Skeletal muscle cell (primary cell): ENCODE measurements around the gene SNX20.

Experiments used
- DNase-seq: peaks from one replicate; pipeline ENCODE4 v3.0.0-alpha.2; 2010; ENCODE audit warnings: low read depth
- H3K4me3 ChIP-seq: 2 replicates; pipeline ENCODE4 v1.5.1; 2011; ENCODE audit warnings: low read depth, mild to moderate bottlenecking, control low read depth, low read length, moderate library complexity

SNX20 gene

GRCh38 chr16:50666658-50667496 is 14.2 kb downstream of the SNX20 start:
- no peak for DNase-seq
- no peak overlapping the region for H3K4me3 ChIP-seq

- H3K4me3 ChIP-seq = peak overlapping the region; percentile 49
- DNase-seq = peak; percentile 11
Observed at GRCh38 chr16:50665128-50665878, 15.8 kb downstream of the SNX20 start.

GRCh38 chr16:50664270-50664669 is 16.8 kb downstream of the SNX20 start:
- DNase-seq = no peak
- no peak overlapping the region for H3K4me3 ChIP-seq

- no peak for DNase-seq
- H3K4me3 ChIP-seq = no peak overlapping the region
Observed at GRCh38 chr16:50662306-50662940, 18.7 kb downstream of the SNX20 start.

GRCh38 chr16:50659806-50660205 is 21.3 kb downstream of the SNX20 start:
- no peak overlapping the region for H3K4me3 ChIP-seq
- no peak for DNase-seq

GRCh38 chr16:50657241-50657640 is 23.9 kb downstream of the SNX20 start:
- no peak for DNase-seq
- H3K4me3 ChIP-seq = no peak overlapping the region

- H3K4me3 ChIP-seq = no peak overlapping the region
- no peak for DNase-seq
Observed at GRCh38 chr16:50655558-50656055, 25.5 kb downstream of the SNX20 start.

- H3K4me3 ChIP-seq = no peak overlapping the region
- no peak for DNase-seq
Observed at GRCh38 chr16:50653633-50654519, 27.2 kb downstream of the SNX20 start.

GRCh38 chr16:50652836-50653425 is 28.2 kb downstream of the SNX20 start:
- DNase-seq = no peak
- no peak overlapping the region for H3K4me3 ChIP-seq

GRCh38 chr16:50651835-50652438 is 29.2 kb downstream of the SNX20 start:
- H3K4me3 ChIP-seq = no peak overlapping the region
- no peak for DNase-seq

GRCh38 chr16:50646345-50646744 is 34.8 kb downstream of the SNX20 start:
- H3K4me3 ChIP-seq = no peak overlapping the region
- DNase-seq = no peak

GRCh38 chr16:50645563-50646220 is 35.4 kb downstream of the SNX20 start:
- H3K4me3 ChIP-seq = no peak overlapping the region
- DNase-seq = no peak

- DNase-seq = no peak
- no peak overlapping the region for H3K4me3 ChIP-seq
Observed at GRCh38 chr16:50644729-50645128, 36.4 kb downstream of the SNX20 start.

GRCh38 chr16:50644245-50644644 is 36.9 kb downstream of the SNX20 start:
- no peak for DNase-seq
- H3K4me3 ChIP-seq = no peak overlapping the region

GRCh38 chr16:50643192-50643591 is 37.9 kb downstream of the SNX20 start:
- DNase-seq = no peak
- no peak overlapping the region for H3K4me3 ChIP-seq

- no peak overlapping the region for H3K4me3 ChIP-seq
- DNase-seq = no peak
Observed at GRCh38 chr16:50642349-50642748, 38.8 kb downstream of the SNX20 start.

- no peak overlapping the region for H3K4me3 ChIP-seq
- no peak for DNase-seq
Observed at GRCh38 chr16:50641818-50642187, 39.3 kb downstream of the SNX20 start.
